A549 (cell line): ENCODE measurements around the gene FASLG.

Experiments
- CHD4 ChIP-seq: fragments of 200-600 bp; sonication (generic); IDR thresholded peaks from 2 replicates; pipeline ENCODE4 v1.6.1; 2016; ENCODE audit warnings: antibody characterized with exemption, mild to moderate bottlenecking, borderline replicate concordance
- PHF8 ChIP-seq: fragments of 200-600 bp; sonication (generic); IDR thresholded peaks from 2 replicates; pipeline ENCODE4 v1.6.1; 2016; ENCODE audit warnings: low read depth, mild to moderate bottlenecking, antibody characterized with exemption, moderate library complexity, borderline replicate concordance
- POLR2A ChIP-seq: IDR thresholded peaks from 2 replicates; pipeline ENCODE4 v1.6.1; 2012; ENCODE audit warnings: mild to moderate bottlenecking, low read length
- TF ChIP-seq, protein P1 (sequence below): fragments of >200 bp; sonication (Bioruptor Twin); formaldehyde crosslinking; IDR thresholded peaks from 3 replicates; pipeline ENCODE4 v1.5.1; 2016

DNA sequence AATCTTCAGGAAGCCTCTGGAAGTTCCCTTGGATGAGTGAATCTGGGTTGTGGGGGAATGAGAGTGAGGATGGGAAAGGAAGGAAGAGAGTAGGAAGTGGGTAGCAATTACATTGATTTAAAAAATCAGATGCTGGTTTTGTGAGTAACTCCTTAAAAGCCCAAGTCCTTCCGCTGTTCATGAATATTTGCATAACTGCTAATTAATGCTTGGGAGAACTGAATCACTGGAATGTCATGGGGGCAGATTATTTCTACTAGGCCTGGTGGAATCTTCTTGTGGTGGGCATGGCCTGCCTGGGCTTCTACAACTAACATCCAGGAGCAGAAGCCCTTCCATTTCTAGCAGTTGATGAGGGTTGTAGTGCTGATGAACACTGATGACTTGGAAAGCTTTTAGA lies 52.7 kb downstream of the FASLG start:
- TF ChIP-seq, protein P1, sequence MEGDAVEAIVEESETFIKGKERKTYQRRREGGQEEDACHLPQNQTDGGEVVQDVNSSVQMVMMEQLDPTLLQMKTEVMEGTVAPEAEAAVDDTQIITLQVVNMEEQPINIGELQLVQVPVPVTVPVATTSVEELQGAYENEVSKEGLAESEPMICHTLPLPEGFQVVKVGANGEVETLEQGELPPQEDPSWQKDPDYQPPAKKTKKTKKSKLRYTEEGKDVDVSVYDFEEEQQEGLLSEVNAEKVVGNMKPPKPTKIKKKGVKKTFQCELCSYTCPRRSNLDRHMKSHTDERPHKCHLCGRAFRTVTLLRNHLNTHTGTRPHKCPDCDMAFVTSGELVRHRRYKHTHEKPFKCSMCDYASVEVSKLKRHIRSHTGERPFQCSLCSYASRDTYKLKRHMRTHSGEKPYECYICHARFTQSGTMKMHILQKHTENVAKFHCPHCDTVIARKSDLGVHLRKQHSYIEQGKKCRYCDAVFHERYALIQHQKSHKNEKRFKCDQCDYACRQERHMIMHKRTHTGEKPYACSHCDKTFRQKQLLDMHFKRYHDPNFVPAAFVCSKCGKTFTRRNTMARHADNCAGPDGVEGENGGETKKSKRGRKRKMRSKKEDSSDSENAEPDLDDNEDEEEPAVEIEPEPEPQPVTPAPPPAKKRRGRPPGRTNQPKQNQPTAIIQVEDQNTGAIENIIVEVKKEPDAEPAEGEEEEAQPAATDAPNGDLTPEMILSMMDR = no peak
- TF ChIP-seq POLR2A = no peak
- TF ChIP-seq PHF8 = no peak
- no peak for TF ChIP-seq CHD4
